PFSK-1 (cell line): ENCODE measurements around the gene GTPBP6.

Source experiments
- POLR2AphosphoS5 ChIP-seq: IDR thresholded peaks from 2 replicates; pipeline ENCODE4 v1.6.1; 2012; ENCODE audit warnings: low read depth, mild to moderate bottlenecking, control low read depth, low read length, moderate library complexity
- REST ChIP-seq, 2 experiments: IDR thresholded peaks; 2 replicates each; pipeline versions ENCODE4 v1.6.1 to v1.8.0; 2011 to 2012; ENCODE audit warnings: low read depth in 2 of 2, low read length in 2 of 2, control low read depth in 1 of 2, inconsistent platforms in 1 of 2, mild to moderate bottlenecking in 1 of 2, moderate library complexity in 1 of 2; ENCODE audit not compliant: insufficient read depth in 1 of 2
- TAF1 ChIP-seq: IDR thresholded peaks from 2 replicates; pipeline ENCODE4 v1.6.1; 2012; ENCODE audit warnings: low read length, control low read depth, borderline replicate concordance; ENCODE audit not compliant: insufficient read depth

GRCh38 chrX:353566-354535 lies 35.3 kb upstream of the GTPBP6 start:
- TF ChIP-seq POLR2AphosphoS5, result no peak
- TF ChIP-seq REST (IDR thresholded peaks at IDR 0.05; ENCODE audit: insufficient read depth in 1 of 2, low read depth in 2 of 2, low read length in 2 of 2), result no peak
- TF ChIP-seq TAF1, result no peak
